Measurements from ENCODE around the gene CBL. TPM values are rescaled to one million over a fixed set of nuclear protein-coding genes. Genes with fewer than 3 reads are reported as not detected.

The CBL gene
- total and polyA plus RNA-seq, 2 donors from 2014 or later = 2.0 to 20.6 TPM

DNA sequence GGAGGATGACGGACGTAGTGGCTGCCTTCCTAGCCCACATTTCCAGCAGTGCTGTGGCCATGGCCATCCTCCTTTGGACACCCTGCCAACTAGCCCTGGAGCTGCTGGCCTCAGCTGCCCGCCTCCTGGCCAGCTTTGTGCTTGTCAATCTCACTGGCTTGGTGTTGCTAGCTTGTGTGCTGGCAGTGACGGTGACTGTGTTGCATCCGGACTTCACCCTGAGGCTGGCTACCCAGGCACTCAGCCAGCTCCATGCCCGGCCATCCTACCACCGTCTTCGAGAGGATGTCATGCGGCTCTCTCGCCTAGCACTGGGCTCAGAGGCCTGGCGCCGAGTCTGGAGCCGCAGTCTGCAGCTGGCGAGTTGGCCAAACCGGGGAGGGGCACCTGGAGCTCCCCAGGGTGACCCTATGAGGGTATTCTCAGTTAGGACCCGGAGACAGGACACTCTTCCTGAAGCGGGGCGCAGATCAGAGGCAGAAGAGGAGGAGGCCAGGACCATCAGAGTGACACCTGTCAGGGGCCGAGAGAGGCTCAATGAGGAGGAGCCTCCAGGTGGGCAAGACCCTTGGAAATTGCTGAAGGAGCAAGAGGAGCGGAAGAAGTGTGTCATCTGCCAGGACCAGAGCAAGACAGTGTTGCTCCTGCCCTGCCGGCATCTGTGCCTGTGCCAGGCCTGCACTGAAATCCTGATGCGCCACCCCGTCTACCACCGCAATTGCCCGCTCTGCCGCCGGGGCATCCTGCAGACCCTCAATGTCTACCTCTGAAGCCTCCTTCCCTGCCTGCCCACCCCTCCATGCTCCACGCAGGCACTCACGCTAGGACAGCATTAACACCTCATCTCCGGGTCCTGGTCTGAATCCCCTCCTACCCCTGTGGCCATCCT lies 129.8 kb downstream of the CBL start:
- FAIRE-seq = no peak

DNA sequence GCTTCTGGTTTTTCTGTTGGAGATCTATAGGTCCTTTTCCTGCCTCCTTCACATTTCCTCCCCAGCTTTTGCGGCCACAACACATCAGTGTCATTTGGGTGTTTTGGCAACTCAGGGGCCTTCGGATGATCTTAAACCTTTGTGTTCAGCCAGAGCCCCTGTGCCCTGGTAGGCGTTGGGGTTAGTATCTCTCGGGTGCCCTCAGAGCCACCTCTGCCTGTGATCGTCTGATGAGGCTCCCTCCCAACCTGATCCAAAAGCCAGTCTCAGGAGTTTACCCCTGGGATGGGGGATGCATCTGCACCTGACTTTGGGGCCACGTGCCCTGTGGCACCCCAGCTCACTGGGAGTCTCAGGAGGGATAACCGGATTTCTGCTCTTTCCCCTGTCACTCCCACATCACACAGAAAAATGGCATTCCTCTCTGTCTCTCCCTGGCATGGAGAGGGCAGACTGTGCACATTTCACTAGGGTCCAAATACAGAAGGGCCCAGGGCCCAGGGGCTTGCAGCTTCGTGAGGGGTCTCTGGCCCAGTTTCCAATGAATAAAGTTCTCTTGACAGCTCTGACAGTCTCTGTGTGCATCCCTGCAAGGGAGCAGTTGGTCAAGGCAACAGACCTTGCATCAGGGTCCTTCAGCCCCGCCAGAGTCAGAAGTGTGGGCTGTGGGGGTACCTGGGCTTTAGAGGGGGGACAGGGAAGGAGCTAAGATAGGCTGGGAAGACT lies 130.8 kb downstream of the CBL start:
- H3K9ac ChIP-seq (ENCODE audit: low read length in 3 of 3) = no peak overlapping the region
- no peaks in the 10 kb centered on the region for H3K27me3 ChIP-seq (ENCODE audit: control insufficient read depth, insufficient read depth, low read length)
- intact Hi-C loops (cut with DNase I) = no loop called here
- peak in 1 of 5 donors; percentile 30 for DNase-seq
- no peaks in the 10 kb centered on the region for H3K9me3 ChIP-seq (ENCODE audit: control insufficient read depth in 2 of 3, insufficient read depth in 1 of 3, low read length in 3 of 3)
- no peaks in the 10 kb centered on the region for H3K36me3 ChIP-seq (ENCODE audit: control insufficient read depth in 2 of 3, insufficient read depth in 3 of 3, low read length in 3 of 3)
- no peak overlapping the region for H3K4me3 ChIP-seq (ENCODE audit: low read length in 3 of 3)
- no peak for FAIRE-seq
- H3K27ac ChIP-seq (ENCODE audit: low read depth in 2 of 2, low read length in 2 of 2) = no peak overlapping the region
- peaks cover 0 to 35% (median 14%) of the 10 kb centered on the region in 3 donors for H3K4me1 ChIP-seq (ENCODE audit: control insufficient read depth in 2 of 3, insufficient read depth in 2 of 3, low read depth in 1 of 3, low read length in 3 of 3)
- TF ChIP-seq, protein P1, sequence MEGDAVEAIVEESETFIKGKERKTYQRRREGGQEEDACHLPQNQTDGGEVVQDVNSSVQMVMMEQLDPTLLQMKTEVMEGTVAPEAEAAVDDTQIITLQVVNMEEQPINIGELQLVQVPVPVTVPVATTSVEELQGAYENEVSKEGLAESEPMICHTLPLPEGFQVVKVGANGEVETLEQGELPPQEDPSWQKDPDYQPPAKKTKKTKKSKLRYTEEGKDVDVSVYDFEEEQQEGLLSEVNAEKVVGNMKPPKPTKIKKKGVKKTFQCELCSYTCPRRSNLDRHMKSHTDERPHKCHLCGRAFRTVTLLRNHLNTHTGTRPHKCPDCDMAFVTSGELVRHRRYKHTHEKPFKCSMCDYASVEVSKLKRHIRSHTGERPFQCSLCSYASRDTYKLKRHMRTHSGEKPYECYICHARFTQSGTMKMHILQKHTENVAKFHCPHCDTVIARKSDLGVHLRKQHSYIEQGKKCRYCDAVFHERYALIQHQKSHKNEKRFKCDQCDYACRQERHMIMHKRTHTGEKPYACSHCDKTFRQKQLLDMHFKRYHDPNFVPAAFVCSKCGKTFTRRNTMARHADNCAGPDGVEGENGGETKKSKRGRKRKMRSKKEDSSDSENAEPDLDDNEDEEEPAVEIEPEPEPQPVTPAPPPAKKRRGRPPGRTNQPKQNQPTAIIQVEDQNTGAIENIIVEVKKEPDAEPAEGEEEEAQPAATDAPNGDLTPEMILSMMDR (IDR thresholded peaks at IDR 0.05; ENCODE audit: borderline replicate concordance, extremely low read depth, insufficient read depth) = no peak

More for the DNA sequence above, 129.8 kb downstream of the CBL start:
- Histone ChIP-seq H3K27me3 (ENCODE audit: control insufficient read depth, insufficient read depth, low read length) (no peaks in the 10 kb centered on the region), H3K4me1 (ENCODE audit: control insufficient read depth in 2 of 3, insufficient read depth in 2 of 3, low read depth in 1 of 3, low read length in 3 of 3) (peaks cover 0 to 31% (median 14%) of the 10 kb centered on the region in 3 donors), H3K4me3 (ENCODE audit: low read length in 3 of 3) (no peak overlapping the region), H3K36me3 (ENCODE audit: control insufficient read depth in 2 of 3, insufficient read depth in 3 of 3, low read length in 3 of 3) (no peaks in the 10 kb centered on the region), H3K27ac (ENCODE audit: low read depth in 2 of 2, low read length in 2 of 2) (no peak overlapping the region), H3K9me3 (ENCODE audit: control insufficient read depth in 2 of 3, insufficient read depth in 1 of 3, low read length in 3 of 3) (no peaks in the 10 kb centered on the region), H3K9ac (ENCODE audit: low read length in 3 of 3) (no peak overlapping the region)
- peak in 1 of 5 donors; percentile 73 for DNase-seq
- intact Hi-C loops (cut with DNase I) = no loop called here
- TF ChIP-seq, protein P1 (IDR thresholded peaks at IDR 0.05; ENCODE audit: borderline replicate concordance, extremely low read depth, insufficient read depth) = no peak

- Histone ChIP-seq H3K4me1 (ENCODE audit: control insufficient read depth in 2 of 3, insufficient read depth in 2 of 3, low read depth in 1 of 3, low read length in 3 of 3) (peaks cover 0 to 35% (median 14%) of the 10 kb centered on the region in 3 donors), H3K27me3 (ENCODE audit: control insufficient read depth, insufficient read depth, low read length) (no peaks in the 10 kb centered on the region), H3K9ac (ENCODE audit: low read length in 3 of 3) (no peak overlapping the region), H3K9me3 (ENCODE audit: control insufficient read depth in 2 of 3, insufficient read depth in 1 of 3, low read length in 3 of 3) (no peaks in the 10 kb centered on the region), H3K36me3 (ENCODE audit: control insufficient read depth in 2 of 3, insufficient read depth in 3 of 3, low read length in 3 of 3) (no peaks in the 10 kb centered on the region), H3K4me3 (ENCODE audit: low read length in 3 of 3) (no peak overlapping the region), H3K27ac (ENCODE audit: low read depth in 2 of 2, low read length in 2 of 2) (no peak overlapping the region)
- intact Hi-C loops (cut with DNase I) = no loop called here
- DNase-seq (peak; percentile 44 to 88 (median 64)), FAIRE-seq (no peak)
- TF ChIP-seq, protein P1 (IDR thresholded peaks at IDR 0.05; ENCODE audit: borderline replicate concordance, extremely low read depth, insufficient read depth) = no peak
These were observed 131.6 kb downstream of the CBL start for GRCh38 chr11:119337581-119338317.

All from kidney (tissue), 14 donors.